ENCODE measurements around the gene APMAP.

DNA sequence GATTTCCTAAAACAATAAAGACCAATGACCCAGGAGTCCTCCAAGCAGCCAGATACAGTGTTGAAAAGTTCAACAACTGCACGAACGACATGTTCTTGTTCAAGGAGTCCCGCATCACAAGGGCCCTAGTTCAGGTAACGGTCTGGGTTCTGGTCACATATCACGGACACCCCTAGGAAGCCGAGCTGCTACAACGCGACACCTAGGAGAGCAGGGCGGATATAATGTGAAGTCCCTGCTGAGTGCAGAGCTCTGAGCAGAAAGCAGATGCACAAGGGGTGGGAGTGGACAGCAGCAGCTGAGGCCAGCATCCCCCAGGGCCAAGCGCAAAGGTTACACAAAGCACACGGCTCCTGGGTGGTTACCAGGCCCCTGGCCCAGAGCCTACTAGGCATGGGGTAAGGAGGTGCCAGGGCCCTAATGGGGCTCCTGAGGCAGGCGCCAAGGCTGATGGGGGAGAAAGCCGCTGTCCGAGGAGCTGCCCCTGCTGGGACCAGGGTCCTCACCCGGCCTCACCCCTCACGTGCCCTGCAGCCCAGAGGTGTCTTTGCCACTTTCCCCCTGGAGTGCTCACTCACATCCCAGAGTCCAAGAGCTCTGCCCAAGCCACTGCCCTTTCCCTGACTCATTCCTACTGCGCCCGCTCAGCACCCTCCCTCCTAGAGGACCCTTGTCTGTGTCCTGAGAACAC, 35.1 kb downstream of the APMAP start:
- no peak for TF ChIP-seq EZH2 (IDR thresholded peaks at IDR 0.05; ENCODE audit: borderline replicate concordance, low read length)
- TF ChIP-seq, protein P1, sequence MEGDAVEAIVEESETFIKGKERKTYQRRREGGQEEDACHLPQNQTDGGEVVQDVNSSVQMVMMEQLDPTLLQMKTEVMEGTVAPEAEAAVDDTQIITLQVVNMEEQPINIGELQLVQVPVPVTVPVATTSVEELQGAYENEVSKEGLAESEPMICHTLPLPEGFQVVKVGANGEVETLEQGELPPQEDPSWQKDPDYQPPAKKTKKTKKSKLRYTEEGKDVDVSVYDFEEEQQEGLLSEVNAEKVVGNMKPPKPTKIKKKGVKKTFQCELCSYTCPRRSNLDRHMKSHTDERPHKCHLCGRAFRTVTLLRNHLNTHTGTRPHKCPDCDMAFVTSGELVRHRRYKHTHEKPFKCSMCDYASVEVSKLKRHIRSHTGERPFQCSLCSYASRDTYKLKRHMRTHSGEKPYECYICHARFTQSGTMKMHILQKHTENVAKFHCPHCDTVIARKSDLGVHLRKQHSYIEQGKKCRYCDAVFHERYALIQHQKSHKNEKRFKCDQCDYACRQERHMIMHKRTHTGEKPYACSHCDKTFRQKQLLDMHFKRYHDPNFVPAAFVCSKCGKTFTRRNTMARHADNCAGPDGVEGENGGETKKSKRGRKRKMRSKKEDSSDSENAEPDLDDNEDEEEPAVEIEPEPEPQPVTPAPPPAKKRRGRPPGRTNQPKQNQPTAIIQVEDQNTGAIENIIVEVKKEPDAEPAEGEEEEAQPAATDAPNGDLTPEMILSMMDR (IDR thresholded peaks at IDR 0.05; ENCODE audit: low read length) = no peak

All from OCI-LY1 (cell line).